ENCODE measurements around the gene HEPHL1.

DNA sequence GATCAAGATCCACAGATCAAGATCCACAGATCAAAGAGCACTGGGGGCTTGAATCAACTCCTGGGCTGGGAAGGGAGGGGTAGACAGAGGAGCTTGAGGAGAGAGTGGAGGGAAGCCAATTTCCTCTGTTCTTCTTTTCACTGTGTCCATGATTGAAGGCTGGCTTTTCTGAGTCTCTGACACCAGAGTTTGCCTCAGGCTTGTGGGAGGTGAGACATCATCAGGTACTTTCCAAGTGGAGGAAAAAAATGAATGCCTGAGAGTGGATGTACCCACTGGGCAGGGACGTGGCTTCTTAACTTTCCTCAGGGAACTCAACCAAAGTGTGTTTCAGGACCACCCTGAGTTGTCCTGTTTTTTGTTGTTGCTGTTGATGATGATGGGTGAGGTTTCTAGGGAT lies 11.0 kb upstream of the HEPHL1 start:
- TF ChIP-seq, protein P1, sequence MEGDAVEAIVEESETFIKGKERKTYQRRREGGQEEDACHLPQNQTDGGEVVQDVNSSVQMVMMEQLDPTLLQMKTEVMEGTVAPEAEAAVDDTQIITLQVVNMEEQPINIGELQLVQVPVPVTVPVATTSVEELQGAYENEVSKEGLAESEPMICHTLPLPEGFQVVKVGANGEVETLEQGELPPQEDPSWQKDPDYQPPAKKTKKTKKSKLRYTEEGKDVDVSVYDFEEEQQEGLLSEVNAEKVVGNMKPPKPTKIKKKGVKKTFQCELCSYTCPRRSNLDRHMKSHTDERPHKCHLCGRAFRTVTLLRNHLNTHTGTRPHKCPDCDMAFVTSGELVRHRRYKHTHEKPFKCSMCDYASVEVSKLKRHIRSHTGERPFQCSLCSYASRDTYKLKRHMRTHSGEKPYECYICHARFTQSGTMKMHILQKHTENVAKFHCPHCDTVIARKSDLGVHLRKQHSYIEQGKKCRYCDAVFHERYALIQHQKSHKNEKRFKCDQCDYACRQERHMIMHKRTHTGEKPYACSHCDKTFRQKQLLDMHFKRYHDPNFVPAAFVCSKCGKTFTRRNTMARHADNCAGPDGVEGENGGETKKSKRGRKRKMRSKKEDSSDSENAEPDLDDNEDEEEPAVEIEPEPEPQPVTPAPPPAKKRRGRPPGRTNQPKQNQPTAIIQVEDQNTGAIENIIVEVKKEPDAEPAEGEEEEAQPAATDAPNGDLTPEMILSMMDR (IDR thresholded peaks at IDR 0.05; ENCODE audit: insufficient read depth, low read length), result no peak
- TF ChIP-seq SPI1 (IDR thresholded peaks at IDR 0.05; ENCODE audit: borderline replicate concordance, low read depth), result no peak
- no peak for TF ChIP-seq POLR2AphosphoS5 (IDR thresholded peaks at IDR 0.05; ENCODE audit: low read depth)
